Lung (tissue), 12 donors: Measurements from ENCODE around the gene PPP1R3E. TPM values are rescaled to one million over a fixed set of nuclear protein-coding genes. Genes with fewer than 3 reads are reported as not detected.

ENCODE experiments used
- ATAC-seq: fragments of 200-7000 bp; cut with Tn5 transposase; one replicate; pipeline ENCODE4 v1.9.1; 2020; ENCODE audit warnings: moderate number of reproducible peaks; ENCODE audit not compliant: insufficient read depth, low FRiP score
- DNase-seq, 3 donors: peaks; one replicate each; pipeline ENCODE4 v3.0.0-alpha.2; 2013 to 2017
- H3K27ac ChIP-seq, 2 donors: one replicate each; pipeline ENCODE4 v1.5.1; 2013; ENCODE audit warnings: mild to moderate bottlenecking in 2 of 2, moderate library complexity in 2 of 2, control low read depth in 1 of 2, inconsistent platforms in 1 of 2, low read depth in 1 of 2, low read length in 1 of 2
- H3K27me3 ChIP-seq, 3 donors: one replicate each; pipeline ENCODE4 v1.5.1; 2013; ENCODE audit warnings: low read length in 2 of 3; ENCODE audit not compliant: control insufficient read depth in 3 of 3, insufficient read depth in 3 of 3
- H3K36me3 ChIP-seq, 4 donors: one replicate each; pipeline ENCODE4 v1.5.1; 2013; ENCODE audit warnings: low read length in 4 of 4, mild to moderate bottlenecking in 1 of 4, moderate library complexity in 1 of 4; ENCODE audit not compliant: control insufficient read depth in 4 of 4, insufficient read depth in 4 of 4
- H3K4me1 ChIP-seq, 5 donors: one replicate each; pipeline ENCODE4 v1.5.1; 2013; ENCODE audit warnings: low read length in 5 of 5, mild to moderate bottlenecking in 2 of 5, moderate library complexity in 1 of 5; ENCODE audit not compliant: control insufficient read depth in 5 of 5, insufficient read depth in 5 of 5
- H3K4me3 ChIP-seq: one replicate; pipeline ENCODE4 v1.5.1; 2013; ENCODE audit warnings: mild to moderate bottlenecking, control low read depth, moderate library complexity
- H3K9ac ChIP-seq, 2 donors: one replicate each; pipeline ENCODE4 v1.5.1; 2013; ENCODE audit warnings: low read length in 2 of 2, control low read depth in 1 of 2; ENCODE audit not compliant: insufficient read depth in 1 of 2
- H3K9me3 ChIP-seq, 4 donors: one replicate each; pipeline ENCODE4 v1.5.1; 2013; ENCODE audit warnings: low read length in 3 of 4, mild to moderate bottlenecking in 1 of 4, moderate library complexity in 1 of 4; ENCODE audit not compliant: control insufficient read depth in 4 of 4, insufficient read depth in 3 of 4
- WGBS, 2 donors: extraction: QIAGEN DNeasy Blood & Tissue Kit; methylation state at CpG; one replicate each; pipeline ENCODE4 v1.1.7; 2013; 5-methylcytosine and 5-hydroxymethylcytosine counted together
- polyA plus RNA-seq, 2 donors: library from polyadenylated mRNA; stranded (reverse); fragments of 200-250 nt; gene quantifications; one replicate each; pipeline ENCODE4 v1.2.1, GENCODE V29; 2013
- total RNA-seq, 2 donors: library from RNA; depleted of rRNA in 1 of 2; stranded (reverse); fragments of >200 nt in 1 of 2; gene quantifications; one replicate each; pipeline ENCODE4 v1.2.1, GENCODE V29; 2014 to 2021
- TF ChIP-seq, protein P1 (sequence below): IDR thresholded peaks from 2 replicates; pipeline ENCODE4 v1.5.1; 2012; ENCODE audit warnings: mild to moderate bottlenecking; ENCODE audit errors: control extremely low read depth, extremely low read depth
- donor health status: control.
- donor health status: control.
- donor health status: Bipolar disorder and iron deficiency.
- donor health status: healthy.
- donor health status: DM: yes; HTN: yes; CAD: no.

The PPP1R3E gene
- total and polyA plus RNA-seq, 4 donors = 7.1 to 16.4 (median 11.0) TPM

GRCh38 chr14:23259426-23259825, 43.2 kb downstream of the PPP1R3E start:
- Histone ChIP-seq H3K4me3 (no peak overlapping the region), H3K27ac (no peak overlapping the region), H3K27me3 (peaks cover 0 to 3% (median 0%) of the 10 kb centered on the region in 3 donors), H3K36me3 (no peaks in the 10 kb centered on the region), H3K9me3 (no peaks in the 10 kb centered on the region), H3K9ac (no peak overlapping the region), H3K4me1 (peaks cover 0 to 6% (median 0%) of the 10 kb centered on the region in 5 donors)
- ATAC-seq = no peak
- no peak for DNase-seq
- TF ChIP-seq, protein P1, sequence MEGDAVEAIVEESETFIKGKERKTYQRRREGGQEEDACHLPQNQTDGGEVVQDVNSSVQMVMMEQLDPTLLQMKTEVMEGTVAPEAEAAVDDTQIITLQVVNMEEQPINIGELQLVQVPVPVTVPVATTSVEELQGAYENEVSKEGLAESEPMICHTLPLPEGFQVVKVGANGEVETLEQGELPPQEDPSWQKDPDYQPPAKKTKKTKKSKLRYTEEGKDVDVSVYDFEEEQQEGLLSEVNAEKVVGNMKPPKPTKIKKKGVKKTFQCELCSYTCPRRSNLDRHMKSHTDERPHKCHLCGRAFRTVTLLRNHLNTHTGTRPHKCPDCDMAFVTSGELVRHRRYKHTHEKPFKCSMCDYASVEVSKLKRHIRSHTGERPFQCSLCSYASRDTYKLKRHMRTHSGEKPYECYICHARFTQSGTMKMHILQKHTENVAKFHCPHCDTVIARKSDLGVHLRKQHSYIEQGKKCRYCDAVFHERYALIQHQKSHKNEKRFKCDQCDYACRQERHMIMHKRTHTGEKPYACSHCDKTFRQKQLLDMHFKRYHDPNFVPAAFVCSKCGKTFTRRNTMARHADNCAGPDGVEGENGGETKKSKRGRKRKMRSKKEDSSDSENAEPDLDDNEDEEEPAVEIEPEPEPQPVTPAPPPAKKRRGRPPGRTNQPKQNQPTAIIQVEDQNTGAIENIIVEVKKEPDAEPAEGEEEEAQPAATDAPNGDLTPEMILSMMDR = no peak

- H3K27ac ChIP-seq = no peak overlapping the region
- ATAC-seq (no peak), DNase-seq (peak in 2 of 3 donors; percentile 38 to 52)
- no peak overlapping the region for H3K4me3 ChIP-seq
- peaks cover 0 to 6% (median 0%) of the 10 kb centered on the region in 5 donors for H3K4me1 ChIP-seq
- peaks cover 0 to 3% (median 0%) of the 10 kb centered on the region in 3 donors for H3K27me3 ChIP-seq
- WGBS, 2 donors = 83 to 95% methylated on average over 5 of the region's 5 CpGs
- no peak overlapping the region for H3K9ac ChIP-seq
- TF ChIP-seq, protein P1 = no peak
- no peaks in the 10 kb centered on the region for H3K9me3 ChIP-seq
- H3K36me3 ChIP-seq = no peaks in the 10 kb centered on the region
These were observed 44.4 kb downstream of the PPP1R3E start for GRCh38 chr14:23258256-23258655.

DNA sequence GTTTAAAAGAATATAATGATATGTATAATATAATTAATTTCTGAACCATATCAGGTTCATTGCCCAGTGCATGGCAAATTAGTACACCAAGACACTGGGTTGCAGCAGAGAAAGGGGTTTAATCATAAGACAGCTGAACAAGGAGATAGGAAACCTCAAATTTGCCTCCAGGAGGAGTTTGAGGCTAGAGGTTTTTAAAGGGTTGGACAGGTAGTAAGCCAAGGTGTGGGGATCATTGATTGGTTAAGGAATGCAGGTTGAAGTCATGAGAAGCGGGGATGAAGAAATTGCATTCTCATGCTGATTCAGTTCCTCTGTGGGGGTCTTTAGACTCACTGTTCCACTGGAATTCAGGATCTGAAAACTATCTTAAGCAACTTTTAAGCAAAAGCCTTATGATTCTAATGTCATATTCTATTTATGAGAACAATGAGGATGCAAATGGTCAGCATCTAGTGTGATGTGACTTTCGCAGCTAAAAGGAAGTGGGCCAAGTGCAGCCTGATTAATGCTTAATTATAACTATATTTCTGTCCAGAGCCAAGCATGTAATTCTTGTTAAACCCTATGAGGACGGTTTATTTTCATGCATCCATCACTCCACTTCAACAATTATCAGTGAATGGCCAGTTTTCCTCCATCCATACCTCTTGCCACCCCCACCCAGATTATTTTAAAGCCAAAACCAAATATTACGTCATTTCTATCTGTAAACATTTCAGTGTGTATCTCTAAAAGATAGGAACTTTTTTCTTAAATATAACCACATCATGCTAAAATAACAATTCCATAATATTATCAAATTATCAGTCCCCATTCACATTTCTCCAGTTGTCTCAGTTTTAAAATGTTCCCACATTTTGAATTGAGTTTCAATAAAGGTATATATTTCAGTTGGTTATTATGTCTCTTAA, 50.0 kb downstream of the PPP1R3E start:
- no peaks in the 10 kb centered on the region for H3K36me3 ChIP-seq
- no peak for ATAC-seq
- no peak overlapping the region for H3K27ac ChIP-seq
- TF ChIP-seq, protein P1 = no peak
- peaks cover 0 to 11% (median 0%) of the 10 kb centered on the region in 5 donors for H3K4me1 ChIP-seq
- H3K27me3 ChIP-seq = peaks cover 0 to 3% (median 0%) of the 10 kb centered on the region in 3 donors
- DNase-seq = no peak
- WGBS, 2 donors = 43 to 54% methylated on average over 4 of the region's 4 CpGs
- H3K4me3 ChIP-seq = no peak overlapping the region
- no peaks in the 10 kb centered on the region for H3K9me3 ChIP-seq
- H3K9ac ChIP-seq = no peak overlapping the region
